HG02678 (cell line): ENCODE results near the gene MCF2.
"Not testable (repeated sequence)": the region's sequence is repeated elsewhere in the genome, so short reads cannot be mapped to it uniquely, and the experiment has no call there.

Source experiments
- ATAC-seq: cut with Tn5 transposase; IDR thresholded peaks from one replicate; pipeline ENCODE4 v1.9.1; 2021; ENCODE audit warnings: mild to moderate bottlenecking, moderate library complexity; ENCODE audit not compliant: unreplicated experiment

The MCF2 gene, protein sequence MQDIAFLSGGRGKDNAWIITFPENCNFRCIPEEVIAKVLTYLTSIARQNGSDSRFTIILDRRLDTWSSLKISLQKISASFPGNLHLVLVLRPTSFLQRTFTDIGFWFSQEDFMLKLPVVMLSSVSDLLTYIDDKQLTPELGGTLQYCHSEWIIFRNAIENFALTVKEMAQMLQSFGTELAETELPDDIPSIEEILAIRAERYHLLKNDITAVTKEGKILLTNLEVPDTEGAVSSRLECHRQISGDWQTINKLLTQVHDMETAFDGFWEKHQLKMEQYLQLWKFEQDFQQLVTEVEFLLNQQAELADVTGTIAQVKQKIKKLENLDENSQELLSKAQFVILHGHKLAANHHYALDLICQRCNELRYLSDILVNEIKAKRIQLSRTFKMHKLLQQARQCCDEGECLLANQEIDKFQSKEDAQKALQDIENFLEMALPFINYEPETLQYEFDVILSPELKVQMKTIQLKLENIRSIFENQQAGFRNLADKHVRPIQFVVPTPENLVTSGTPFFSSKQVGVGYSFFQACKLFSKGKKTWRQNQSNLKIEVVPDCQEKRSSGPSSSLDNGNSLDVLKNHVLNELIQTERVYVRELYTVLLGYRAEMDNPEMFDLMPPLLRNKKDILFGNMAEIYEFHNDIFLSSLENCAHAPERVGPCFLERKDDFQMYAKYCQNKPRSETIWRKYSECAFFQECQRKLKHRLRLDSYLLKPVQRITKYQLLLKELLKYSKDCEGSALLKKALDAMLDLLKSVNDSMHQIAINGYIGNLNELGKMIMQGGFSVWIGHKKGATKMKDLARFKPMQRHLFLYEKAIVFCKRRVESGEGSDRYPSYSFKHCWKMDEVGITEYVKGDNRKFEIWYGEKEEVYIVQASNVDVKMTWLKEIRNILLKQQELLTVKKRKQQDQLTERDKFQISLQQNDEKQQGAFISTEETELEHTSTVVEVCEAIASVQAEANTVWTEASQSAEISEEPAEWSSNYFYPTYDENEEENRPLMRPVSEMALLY

DNA sequence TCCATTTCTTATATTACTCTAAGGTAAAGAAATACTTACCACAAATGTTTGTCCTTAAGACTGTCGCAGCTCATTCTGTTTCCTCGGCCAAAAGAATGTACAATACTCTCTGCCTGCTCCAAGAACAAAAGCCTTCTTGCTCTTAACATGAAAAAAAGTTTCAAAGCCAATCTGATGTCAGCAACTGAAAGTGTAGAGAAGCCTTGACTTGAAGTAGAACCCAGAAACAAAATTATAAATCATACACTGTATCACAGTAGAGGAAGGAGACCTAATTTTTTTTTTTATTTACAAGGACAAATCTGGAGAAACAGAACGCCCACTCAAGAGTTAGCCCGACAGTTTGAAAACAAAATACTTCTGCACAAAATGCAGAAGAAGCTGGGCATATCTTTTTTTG is at the start of gene MCF2:
MCF2 (minus strand) TSS at position 101 of the 400 bp plus-strand sequence. CDS start 56,423 bp downstream, outside the sequence.
- no peak for ATAC-seq

DNA sequence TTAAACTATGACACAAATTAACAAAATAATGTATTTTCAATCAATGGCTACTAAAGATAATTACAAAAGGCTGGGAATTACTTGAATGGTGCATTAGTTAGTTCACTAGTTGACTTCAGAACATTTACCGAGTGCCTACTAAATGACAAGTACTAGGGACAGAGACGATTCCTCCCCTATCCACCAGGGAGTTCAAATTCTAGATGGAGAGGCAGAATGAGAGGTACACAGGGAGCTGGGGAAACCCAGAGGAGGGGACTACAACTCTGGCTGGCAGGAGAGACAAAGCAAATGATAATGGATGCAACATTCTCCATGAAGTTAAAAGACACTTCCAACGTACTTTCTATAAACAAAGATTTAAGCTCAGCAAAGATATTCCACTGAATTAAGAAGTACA is 43.1 kb upstream of the MCF2 start:
- no peak for ATAC-seq

DNA sequence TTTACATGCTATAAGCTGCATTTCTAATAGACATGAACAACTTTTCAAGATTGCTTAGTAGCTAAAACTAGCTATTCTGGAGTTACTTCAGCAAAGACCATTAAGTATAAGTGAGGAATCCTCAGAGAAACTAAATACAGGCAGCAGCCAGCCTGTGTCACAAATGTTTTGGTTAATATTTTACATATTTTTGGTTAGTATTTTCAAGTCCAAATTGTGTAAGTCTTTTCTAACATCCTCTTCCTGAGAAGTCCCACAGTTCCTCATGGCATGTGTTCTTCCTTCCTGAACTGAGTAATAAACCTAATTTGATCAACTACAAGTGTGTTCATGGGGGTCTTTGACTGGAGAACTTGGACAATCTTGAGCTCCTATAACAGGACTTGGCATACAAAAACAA is 42.4 kb upstream of the MCF2 start:
- ATAC-seq, result no peak

DNA sequence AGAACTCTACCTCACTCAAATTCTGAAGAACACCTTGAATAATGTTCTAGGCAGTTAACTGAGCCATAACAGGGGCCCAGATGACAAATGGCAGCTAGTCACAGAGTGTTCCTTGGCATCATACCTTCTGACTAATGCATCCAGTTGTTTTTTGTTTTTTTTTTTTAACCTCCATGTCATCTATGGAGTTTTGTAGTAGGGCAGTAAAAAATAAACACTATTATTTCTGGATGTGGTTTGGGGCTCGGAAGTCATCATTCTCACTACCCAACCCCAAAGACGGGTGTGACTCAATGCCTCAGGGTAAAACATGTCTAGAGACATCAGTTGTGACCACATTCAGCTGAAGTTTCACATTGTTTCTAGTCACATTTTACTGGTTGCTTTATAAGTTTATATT is 31.2 kb upstream of the MCF2 start:
- peak; percentile 84 for ATAC-seq

DNA sequence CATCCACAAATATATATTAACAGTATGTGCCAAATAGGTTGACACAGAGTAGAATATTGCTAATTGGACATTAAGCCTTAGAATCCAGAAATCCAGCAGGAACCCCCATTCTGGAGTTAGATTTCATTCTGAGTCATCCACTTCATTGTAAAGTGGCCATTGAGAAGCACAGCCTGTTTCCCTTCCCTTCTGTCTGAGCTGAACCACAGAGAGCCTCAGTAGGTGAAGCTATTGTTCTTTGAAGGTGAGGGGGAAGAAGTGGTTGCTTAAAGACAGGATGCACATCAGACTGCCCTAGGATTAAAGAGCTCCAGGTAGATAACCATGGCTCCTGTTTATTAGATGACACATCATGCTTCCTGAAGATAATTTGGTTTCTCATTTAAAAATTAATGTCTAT is 30.6 kb upstream of the MCF2 start:
- peak; percentile 42 for ATAC-seq

DNA sequence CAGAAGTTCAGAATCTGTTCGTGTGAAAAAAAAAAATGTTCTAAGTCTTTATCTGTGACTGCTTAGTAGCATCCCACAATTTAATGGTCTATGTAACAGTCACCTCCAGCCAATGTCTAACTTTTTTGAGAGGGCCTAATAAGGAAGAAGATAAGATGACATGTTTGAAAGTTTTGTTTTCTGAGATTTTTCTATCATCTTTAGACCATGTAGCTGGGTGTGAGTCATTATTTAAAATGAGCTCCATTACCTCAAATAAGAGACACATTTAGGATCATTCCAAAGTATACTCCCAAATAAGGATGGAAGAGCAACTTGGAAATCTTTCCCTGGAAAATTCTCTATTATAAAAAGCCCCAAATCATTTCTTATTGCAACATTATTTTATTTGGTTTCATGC is 28.2 kb upstream of the MCF2 start:
- no peak for ATAC-seq

DNA sequence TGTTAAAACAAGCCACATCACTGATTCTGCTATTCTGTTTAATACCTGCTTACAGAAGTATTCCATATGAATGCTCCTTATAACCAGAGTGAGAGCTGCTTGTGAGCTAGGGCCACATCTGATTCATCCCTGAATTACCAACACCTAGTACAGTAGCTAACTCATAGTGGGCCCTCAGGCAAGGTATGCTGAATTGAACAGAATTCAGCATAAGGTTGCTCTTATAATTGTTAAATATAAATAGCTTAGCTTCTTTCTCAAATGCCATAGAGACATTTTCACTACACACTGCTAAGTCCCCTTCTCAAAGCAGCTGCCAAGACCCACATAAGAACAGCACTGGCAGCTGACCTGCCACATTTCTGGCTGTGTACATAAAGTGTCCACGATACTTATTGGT is 27.0 kb upstream of the MCF2 start:
- no peak for ATAC-seq

DNA sequence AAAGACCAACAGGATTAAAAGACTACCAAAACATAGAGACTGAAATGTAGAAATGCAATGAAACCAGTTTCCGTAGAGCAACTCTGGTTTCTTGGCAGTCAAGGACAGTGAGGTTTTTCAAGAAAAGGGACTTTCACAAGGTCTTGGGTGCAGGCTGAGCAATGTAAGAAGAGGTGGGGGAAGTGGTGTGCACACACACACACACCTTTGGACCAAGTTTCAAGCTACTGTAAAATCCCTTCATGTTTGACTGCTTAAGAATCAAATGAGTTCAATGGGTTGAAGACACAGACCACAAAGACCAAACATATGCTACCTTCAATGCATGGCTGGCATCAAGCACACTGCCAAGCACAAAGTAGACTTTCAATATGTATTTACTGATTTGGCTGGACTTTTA is 17.8 kb upstream of the MCF2 start:
- peak; percentile 94 for ATAC-seq

DNA sequence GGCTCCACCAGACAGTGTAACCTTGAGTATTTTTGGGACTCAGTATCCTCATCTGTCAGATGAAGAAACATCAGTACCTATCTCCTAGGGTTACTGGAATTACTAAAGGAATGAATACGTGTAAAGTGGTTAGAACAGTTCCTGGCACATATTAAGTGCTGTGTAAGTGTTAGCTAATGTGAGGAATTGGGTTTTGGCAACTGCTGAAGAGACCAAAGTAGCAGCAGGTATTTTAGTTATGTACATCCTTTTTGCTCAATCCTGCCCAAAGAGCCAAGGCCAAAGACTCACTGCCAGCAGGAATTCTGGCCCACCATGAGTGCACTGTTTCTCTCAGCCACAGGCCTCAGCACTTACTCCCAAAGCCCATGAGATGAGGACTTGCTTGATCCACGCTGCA is 16.7 kb upstream of the MCF2 start:
- no peak for ATAC-seq

DNA sequence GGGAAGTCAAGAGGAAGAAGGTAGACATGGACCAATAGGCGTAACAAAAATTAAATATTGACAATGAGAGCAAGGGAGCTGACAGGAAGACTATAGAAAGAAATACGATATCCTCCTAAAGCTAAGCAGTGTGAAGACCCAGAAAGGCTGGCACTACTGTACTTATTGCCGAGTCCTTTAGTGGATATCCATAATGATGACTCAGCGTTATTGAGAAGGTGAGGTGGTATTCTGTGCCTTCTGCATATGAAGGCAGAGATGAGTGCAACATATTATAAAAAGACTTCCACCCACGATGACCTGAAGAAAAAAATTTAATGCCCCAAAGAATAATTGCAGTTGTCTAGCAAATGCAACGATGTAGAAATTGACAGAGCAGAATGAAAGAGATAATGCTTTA is 13.0 kb upstream of the MCF2 start:
- no peak for ATAC-seq

DNA sequence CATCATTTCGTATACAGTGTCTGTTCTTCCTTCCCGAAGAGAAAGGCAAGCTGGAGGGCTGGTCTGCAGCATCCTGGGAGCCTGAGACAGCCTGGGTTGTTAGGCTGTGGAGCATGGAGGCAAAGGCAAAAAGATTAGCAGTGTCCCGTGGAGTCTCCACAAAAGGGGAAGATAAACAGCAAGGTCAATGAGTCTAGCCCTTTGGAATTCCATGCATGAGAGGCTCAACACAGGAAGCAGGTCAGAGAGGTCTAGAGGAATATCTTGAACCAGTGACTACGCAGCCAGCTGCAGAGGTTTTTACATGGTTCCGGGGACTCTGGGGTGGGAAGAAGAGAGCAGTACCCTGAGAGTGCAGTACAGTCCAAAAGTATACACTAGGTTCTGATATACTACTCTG is 12.2 kb upstream of the MCF2 start:
- no peak for ATAC-seq

DNA sequence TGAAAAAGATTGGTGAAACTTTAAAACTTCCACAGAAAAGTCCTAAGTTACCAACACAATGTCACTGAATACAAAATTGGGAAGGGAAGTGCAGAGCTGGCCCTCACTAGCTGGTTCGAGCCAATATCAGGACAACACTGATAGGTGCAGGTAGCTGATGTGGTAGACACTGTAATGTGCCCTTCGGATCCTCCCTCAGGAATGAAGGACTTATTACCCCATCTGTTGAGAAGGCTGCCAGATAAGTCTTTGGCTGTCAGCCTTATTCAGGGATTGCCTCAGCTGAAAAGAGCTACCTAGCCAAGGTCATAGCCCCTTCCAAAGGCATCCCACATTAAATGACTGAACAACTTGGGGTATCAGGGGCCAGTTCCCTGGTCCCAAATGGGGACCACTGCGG is 5.3 kb downstream of the MCF2 start:
- ATAC-seq, result no peak

DNA sequence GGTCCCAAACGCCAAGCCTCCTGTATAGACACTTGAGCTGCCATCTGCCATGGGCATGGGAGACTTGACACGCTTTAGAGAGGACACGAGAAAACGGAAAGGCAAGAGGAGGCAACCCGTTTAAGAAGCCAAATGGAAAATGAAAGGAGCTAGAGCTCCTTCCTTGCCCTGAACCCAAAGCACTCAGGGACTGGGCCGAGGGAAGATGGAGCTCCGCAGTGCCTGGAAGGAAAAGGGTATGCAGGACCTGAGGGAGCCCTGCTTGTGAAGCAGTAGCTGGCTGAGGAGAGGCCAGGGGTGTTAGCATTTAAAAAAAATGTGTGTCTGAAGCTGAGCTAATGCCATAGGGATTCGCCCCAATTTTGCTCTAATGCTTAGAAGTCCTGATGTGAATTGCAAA is 15.1 kb downstream of the MCF2 start:
- ATAC-seq, result no peak

DNA sequence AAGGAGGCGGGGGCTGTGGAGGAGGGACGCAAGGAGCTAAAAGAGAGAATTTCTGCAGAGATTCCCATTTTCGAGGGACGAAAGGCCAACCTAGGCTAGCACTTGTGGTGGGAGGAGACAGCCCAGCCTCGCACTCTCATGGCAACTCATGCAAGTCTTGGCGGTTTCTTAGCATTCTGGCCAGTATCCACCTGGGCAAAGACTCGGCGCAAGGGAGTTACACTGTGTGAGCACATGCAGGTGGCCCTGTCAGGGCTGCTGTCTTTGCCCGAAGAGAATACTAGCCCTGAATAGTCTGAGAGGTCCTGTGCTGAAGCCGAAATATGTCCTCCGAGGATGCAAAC is 15.5 kb downstream of the MCF2 start:
- no peak for ATAC-seq

DNA sequence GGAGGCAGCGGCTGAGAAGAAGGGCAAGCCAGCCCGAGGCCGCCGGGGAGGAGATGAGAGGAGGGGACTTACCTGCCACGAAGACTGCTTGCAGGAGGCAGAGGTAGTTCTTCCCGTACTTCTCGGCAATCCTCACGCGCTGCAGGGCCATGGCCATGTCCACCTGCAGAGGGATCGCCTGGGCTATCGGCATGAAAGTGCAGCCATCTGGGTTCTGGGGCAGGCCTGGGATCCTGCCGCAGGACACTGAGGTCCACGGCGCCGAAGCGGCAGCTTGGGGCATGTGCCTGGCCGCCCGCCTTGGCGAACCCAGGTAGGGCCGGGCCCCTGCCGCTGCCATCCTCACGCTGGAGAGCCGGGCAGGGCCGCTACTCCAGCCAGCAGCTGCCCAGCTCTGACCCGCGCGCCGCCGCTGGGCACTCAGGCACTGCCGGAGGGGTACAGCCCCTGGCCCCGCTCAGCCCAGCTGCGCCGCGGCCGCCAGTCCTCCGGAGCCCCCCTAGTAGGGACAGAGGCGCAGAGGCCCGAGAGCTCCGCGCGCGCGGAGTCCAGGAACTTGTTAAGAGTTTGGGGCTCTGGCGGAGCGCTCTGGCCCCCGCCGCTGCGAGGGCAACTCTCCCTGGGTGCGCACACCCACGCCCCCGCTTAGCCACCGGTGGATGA is 16.0 kb downstream of the MCF2 start:
- ATAC-seq, result no peak

DNA sequence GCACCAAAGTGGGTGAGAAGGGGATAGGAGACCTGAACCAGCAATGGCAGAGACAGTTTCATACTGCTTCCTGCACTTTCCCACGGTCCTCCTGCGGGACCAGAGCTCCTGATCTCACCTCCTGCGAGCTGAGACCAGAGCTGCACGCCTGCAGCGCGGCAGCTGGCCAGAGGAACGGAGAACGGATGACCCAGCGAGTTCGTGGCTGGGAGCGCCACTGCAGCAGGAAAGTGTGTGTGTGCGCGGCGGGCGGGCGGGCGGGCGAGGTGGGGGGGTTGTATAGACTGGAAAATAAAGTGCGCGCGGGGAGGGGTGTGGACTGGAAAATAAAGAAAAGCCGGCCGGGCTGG is 16.5 kb downstream of the MCF2 start:
- no peak for ATAC-seq

DNA sequence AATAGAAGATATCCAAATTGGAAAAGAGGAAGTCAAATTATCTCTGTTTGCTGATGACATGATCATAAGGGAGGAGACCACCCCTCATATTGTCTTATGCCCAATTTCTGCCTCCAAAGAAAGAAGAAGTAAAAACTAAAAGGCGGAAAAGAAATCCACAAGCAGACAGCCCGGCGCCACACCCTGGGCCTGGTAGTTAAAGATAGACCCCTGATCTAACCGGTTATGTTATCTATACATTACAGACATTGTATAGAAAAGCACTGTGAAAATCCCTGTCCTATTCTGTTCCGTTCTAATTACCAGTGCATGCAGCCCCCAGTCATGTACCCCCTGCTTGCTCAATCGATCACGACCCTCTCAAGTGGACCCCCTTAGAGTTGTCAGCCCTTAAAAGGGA is 22.8 kb downstream of the MCF2 start:
- ATAC-seq, result not testable (repeated sequence)

DNA sequence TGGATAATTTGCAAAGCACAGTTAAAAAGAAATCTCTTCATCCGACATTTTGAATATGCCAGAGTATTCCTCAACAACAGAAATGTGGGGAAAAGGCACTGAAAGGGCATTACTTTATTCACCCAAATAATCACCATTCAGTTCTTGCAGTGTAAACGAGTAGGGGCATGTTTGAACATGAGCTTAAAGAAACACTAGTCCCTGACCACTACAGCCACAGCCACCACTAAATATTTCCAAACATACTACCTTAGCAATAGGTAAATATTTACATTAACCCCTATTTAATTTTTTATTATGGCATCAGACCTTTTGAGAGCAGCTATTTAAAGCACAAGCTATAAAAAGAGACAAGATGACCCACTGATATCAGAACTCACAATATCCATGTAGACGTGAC is 27.6 kb downstream of the MCF2 start:
- no peak for ATAC-seq

DNA sequence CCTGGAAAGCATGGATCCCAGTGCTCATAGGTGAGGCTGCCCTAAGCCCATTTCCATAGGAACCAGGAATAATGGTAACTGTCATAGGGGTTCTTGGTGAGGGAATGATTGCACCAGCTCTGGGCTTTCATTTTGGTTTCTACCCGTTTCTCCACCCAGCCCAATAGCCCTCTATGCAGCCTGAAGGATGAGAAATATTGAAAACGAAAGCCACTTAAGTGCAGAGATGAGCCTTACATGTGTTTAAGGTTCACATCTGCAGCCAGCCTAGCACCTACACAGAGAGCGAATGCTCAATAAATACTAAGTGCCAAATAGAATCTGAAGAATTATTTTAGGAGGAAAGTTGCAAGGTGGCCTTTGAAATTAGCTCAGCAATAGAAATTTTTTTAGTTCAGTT is 60.4 kb downstream of the MCF2 start:
- ATAC-seq, result peak; percentile 41

DNA sequence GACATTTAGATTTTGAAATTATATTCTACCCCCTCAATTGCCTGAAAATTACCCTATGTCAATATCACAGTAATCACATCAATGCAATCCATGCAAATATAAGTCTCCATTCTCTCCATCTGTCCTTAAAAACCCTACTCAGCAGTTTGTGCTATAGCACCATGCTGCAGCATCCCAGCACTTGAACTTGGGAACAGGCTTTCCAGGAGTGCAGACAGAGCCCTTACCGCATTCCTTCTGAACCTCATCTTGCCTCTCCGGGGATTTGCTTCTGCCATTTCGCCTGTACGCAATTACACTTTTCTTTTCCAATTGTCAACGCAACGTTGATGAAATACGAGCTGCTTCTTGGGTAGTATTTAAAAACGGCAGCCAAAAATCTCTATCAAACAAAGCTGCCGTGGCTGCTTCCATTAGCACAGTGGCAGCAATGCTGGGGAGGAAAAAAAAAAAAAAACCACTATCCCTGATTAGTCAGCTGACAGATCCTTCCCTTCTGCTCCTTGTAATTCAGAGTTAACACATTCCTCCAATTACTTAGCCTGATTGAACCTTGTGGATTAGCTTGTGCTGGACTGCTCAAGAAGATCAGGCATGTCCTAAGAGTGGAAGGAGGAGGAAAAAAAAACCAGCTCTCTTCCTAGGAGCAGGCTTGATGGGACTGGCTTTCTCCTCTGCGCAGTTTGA is 65.6 kb downstream of the MCF2 start:
- no peak for ATAC-seq

DNA sequence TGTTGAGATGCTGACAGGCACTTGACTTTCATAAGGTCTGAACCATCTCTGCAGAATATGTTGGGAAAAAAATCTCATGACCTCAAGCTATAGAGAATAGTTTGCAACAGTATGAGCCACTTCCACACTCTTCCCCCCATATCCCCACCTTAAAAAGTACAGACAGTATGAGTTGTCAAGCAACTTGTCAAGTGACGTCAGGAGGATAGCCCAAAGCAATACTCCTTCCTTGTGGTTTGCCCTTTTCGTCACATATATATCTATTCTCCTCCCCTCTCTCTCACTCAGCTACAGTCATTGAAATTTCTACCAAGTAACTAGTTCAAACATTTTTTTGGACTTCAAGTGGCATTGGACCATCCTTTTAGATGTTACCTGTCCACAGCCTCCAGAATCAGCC is 67.7 kb downstream of the MCF2 start:
- no peak for ATAC-seq
